Measurements from ENCODE around the gene STARD9.

GRCh38 chr15:42730135-42730534 lies 154.7 kb downstream of the STARD9 start:
- TF ChIP-seq POLR2A (IDR thresholded peaks at IDR 0.05) (no peak), CTCF (IDR thresholded peaks at IDR 0.05 in 4 of 5, conservative IDR thresholded peaks at IDR 0.05 in 1 of 5) (no peak)

Data from gastrocnemius medialis (tissue), 4 donors.